NCI-H524 (cell line): ENCODE measurements around the gene FAM13A.
"Not testable (repeated sequence)": the region's sequence is repeated elsewhere in the genome, so short reads cannot be mapped to it uniquely, and the experiment has no call there.

Experiments
- DNase-seq, 2 experiments: peaks; one replicate each; lab custom pipeline; 2025; lab: John Stamatoyannopoulos, UW

FAM13A gene

DNA sequence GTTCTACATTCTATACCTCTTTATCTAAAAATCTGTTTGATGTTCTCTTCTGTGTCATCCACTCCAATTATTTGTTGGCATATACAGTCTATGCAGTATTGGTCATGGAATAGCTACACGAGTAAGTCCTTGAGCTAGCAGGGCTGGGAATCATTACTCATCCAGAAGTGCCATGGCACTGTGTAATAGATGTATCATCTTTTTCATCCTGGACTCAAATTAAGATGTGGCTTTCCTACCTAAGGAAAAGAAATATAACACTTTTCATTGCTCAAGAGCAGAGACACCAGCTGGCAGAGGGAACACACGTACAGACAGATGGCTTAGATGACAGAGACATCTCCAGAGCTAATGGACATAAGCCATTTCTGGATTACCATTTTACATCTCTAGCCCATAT lies 159.8 kb downstream of the FAM13A start:
- DNase-seq: peak; percentile 47 to 76

DNA sequence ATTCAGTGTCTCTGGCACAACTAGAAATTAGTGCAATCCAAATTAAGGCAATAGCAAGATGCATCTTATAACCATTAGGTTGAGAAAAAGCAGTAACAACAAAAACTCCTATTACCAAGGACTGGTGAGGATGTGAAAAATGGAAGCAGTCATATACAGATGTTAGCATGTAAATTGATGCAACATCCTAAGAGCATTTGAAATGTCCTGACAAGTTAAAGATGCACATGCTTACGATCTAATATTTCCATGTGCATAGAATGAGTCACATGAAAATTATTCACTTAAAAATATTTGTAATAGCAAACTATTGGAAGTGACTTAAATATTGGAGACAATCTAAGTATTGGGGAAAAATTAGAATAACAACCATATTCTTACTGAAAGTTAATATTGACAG lies 163.0 kb downstream of the FAM13A start:
- DNase-seq: no peak

DNA sequence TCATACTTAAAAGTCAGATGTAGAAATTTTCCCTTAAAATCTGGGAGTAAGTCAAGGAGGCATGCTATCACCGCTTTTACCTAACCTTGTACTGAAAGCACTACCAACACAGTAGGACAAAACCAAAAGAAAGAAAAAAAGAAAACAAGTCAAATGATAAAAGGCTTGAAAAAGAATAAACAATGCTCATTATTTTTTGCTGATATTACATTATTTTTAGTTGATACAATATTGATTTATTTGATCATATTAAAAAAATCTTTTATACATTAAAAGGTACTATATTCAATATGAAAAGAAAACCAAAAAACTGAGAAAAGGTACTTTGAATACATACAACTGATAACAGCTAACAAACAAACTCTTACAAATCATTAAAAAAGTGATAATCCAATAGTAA lies 164.3 kb downstream of the FAM13A start:
- no peak for DNase-seq

DNA sequence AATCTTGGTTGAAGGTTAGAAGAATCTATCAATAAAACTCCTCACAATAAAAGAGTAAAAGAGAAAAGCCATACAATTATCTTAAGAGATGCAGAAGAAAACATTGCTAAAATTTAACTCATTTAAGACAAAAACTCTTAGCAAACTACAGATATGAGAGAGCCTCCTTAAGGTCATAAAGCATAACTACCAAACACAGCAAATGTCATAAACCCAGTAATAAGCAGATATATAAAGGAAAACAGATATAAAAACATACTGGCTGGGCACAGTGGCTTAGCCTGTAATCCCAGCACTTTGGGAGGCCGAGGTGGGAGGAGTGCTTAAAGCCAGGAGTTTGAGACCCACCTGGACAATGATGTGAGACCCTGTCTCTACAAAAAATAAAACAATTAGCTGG lies 165.3 kb downstream of the FAM13A start:
- no peak for DNase-seq

DNA sequence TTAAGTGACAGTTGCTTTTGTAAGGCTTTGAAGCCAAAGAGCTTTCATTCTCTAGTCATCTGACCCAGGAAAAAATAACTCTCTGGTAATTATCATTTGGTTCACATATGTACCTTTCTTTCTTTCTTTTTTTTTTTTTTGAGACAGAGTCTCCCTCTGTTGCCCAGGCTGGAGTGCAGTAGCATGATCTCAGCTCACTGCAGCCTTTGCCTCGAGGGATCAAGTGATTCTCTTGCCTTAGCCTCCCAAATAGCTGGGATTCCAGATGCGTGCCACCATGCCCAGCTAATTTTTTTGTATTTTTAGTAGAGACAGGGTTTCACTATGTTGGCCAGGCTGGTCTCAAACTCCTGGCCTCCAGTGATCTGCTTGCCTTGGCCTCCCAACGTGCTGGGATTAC lies 169.6 kb downstream of the FAM13A start:
- not testable (repeated sequence) for DNase-seq

DNA sequence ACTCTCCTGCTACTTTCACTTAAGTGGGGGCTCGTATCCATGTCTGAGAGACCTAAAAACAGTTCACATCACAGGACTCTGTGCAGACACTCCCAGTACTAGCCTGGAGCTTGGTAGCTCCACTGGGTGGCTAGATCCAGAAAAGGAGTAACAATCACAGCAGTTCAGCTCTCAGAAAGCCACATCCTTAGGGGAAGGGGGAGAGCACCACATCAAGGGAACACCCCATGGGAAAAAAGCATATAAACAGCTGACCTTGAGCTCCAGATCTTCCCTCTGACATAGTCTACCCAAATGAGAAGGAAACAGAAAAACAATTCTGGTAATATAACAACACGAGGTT lies 175.8 kb downstream of the FAM13A start:
- DNase-seq: no peak

DNA sequence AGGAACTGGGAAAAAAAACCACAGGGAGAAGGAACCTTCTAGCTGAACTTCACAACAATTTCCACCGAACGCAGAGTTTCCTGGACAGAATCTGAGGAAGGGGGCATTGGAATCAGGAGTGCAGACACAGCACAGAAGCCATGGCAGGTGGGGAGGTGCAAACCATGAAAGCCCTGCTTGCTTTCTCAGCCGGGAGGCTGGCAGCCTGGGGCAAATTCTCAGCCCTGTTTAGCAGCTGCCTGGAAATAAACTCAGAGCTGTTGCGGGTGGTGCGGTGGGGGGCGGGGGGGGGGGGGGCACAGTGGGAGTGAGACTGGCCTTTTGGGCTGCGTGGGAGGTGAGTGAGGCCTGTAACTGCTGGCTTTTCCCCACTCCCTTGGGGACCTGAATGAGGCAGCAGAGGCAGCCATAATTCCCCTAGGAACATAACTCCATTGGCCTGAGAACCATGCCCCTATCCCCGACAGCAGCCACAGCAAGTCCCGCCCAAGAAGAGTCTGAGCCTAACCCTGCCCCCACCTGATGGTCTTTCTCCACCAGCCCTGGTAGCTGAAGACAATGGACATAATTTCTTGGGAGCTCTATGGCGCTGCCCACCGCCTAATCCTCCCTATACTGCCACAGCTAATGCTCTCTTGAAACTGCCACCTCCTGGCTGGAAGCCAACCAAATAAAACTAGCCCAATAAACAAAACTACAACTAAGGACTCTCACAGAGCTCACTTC lies 176.3 kb downstream of the FAM13A start:
- DNase-seq: peak in 1 of 2 experiments; percentile 4

DNA sequence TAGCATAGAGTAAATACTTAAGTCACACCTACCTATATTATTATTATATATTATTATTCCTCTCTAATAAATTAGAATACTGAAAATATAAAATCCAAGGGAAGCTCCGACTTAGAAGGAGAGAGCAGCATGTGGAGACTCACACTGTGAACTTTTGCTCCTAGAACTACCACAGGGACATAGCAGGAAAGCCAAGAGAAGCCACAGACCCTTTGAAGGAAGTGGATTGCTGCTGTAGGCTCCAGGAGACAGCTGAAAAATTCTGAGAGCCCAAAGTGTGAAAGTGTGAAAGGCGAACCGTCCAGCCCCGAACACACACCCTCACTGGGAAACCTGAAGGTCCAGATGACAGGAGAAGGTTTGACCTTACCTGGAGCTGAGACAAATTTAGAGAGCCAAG lies 177.0 kb downstream of the FAM13A start:
- DNase-seq: no peak

DNA sequence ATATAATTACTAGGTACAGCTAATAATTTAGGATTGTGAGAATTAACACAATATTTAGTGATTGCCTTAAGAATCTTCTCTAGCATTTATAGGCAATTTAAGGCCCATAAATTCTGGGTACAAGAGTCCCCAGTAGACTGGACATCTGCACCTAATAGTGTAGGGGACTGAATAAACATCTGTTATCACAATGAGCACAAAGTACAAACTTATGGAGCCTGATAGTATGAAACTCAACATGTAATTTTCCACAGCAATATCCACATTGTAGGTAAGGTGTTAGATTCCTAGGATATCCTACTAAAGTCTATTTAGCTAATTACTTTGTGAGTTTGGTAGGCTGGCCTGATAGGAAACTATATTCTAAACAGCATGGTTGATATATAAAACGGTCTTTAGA lies 178.3 kb downstream of the FAM13A start:
- DNase-seq: no peak

DNA sequence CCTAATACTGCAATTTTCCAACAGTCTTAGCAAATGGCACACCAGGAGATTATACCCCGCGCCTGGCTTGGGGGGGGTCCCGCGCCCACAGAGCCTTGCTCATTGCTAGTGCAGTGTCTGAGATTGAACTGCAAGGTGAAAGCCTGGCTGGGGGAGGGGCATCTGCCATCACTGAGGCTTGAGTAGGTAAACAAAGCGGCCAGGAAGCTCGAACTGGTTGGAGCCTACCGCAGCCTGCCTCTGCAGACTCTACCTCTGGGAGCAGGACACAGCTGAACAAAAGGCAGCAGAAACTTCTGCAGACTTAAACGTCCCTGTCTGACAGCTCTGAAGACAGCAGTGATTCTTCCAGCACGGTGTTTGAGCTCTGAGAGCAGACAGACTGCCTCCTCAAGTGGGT lies 186.6 kb downstream of the FAM13A start:
- no peak for DNase-seq

DNA sequence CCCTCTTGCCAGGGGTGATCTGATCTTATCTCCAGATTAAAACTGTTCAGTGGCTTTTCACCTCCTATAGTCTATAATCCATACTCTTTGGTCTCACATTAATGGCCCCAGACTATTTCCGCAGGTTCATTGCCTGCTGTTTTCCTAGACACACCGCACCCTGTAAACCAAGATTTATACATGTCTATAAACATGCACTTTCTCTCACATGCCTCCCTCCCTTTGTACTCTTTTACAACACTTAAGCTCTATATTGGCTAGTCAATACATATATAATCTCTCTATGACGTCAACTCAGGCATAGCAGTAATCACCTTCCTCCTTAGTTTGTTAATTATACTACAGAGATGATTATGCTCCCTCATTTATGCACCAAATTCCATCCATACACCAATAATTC lies 188.5 kb downstream of the FAM13A start:
- no peak for DNase-seq

DNA sequence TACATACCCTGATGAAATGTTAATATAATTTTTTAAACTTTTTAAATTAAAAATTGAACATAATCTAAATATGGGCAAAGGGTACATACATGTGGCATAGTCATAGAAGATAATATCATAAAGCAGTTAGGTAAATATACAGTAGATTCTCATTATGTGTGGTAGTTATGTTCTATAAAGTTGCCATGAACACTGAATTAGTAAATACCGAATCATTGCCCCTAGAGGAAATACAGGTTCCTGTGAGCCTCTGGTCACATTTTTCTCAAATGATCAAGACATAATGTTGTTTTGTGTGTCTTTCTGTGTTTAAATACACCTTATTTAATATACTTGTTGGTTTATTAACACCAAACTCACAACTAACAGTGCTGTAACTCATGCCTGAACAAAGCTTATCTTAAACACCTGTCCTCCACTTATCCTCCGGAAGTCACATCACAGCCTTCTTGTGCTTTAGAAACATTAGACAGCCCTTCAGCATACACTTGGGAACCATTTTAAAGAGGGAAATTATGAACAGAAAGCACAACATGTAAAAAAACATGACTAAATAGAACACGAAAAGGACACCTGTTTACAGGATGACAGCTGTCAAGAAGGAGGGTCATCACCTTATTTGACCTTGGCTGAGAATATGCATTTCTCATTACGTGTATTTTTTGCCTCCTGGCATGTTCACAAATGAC lies 190.0 kb downstream of the FAM13A start:
- DNase-seq: peak in 1 of 2 experiments; percentile 2

DNA sequence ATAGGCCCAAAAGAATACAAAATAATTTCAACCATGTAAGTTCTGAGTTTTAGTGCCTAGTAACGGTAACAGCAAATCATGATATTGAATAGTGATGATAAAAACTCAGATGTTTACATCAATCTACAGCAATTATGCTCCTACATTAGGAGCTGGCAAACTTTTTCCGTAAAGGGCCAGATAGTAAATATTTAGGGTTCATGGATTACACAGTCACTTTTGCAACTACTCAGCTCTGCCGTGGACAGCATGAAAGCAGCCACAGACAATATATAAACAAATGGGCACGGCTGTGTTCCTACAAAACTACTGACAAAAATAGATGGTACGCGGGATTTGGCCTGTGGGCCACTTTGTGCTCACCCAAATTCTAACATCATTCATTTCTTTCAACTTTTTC lies 191.5 kb downstream of the FAM13A start:
- DNase-seq: no peak

DNA sequence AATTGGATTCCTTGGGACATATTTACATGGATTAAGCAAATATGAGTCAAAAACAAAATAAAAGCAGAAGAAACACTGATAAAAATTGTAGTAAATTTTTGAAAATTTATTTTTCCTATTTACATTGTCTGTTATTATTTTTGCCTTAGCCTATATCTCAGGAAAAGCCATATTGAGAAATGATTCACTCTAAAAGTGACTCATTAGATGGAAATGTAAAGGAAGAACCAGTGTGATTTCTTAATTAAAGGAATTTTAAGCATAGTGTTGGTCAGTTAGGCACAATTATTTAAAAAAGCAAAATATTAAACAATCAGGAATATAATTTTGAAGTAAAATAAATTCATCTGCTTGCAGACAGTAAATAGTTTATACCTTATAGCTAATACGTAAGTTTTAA lies 191.9 kb downstream of the FAM13A start:
- no peak for DNase-seq

DNA sequence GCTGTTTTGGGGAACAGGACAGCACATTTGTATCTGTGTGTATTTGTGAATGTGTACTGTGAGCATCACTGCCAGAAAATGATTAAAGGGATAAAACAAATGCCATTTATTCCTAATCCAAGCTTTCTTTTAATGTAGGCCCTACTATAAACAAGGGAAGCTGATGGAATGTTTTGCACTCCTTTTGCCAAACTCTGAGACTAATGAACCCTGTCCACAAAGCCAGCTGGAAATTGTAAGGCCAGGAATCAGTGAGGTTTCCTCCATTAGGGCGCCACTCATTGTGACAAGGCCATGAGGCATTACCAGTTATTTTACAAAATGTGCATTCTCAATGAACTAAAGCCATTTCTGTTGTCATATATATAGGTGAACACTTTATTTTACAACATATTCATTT lies 196.4 kb downstream of the FAM13A start:
- no peak for DNase-seq

DNA sequence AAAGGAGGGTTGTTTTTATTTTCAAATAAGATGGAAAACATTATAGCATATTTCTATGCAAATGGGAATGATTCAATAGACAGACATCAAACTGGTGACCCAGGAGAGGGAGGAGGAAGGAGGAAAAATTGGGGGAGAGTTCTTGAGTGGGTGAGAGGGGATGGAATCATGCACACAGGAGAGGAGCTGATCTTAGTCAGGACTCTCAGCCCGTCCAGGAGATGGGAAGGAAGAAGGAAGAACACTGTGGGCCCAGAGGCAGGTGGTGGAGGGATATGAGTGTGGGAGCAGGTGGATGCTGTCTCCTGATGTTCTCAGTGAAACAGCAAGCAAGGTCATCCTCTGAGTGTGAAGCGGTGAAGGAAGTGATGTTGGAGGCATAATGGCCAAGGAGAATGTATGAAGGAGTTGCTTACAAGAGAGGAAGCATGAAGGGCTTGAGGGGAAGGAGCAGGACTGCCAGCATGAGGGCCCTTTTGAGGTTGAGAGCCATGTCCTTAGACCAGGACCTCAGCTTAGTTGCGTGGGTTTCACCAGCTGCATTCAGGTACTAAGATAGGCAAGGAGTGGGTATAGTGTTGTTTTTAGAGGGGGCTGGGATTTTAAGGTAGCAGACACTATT lies 197.7 kb downstream of the FAM13A start:
- no peak for DNase-seq

DNA sequence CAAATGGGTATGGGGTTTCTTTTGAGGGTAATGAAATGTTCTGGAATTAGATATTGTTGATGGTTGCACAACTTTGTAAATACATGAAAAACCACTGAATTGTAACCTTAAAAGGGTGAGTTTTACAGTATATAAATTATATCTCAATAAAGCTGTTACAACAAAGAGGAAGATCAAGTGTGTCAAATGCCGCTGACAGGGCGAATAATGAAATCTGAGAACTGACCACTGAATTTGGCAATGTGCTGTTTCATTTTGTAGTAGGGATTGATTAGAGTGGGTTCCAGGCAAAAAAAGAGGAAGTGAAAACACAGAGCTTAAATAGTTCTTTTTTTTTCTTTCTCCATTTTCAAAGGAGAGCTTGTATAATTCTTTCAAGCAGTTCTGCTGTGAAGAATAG lies 198.2 kb downstream of the FAM13A start:
- no peak for DNase-seq

DNA sequence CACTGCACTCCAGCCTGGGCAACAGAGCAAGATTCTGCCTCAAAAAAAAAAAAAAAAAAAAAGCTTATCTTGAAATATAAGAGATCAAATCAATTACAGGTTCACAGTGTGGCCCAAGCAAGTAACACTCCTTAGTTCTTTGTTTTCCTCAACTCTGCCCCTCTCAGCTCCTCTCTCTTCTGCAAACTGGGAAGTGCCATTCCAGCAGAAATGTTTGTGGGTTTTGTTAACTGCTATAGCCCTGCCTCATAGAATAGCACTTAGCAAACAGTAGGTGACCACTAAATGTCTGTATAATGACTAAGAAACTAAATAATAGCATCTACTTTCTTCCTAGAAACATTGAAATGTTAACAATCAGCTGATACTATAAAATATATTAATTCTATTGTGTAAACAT lies 199.4 kb downstream of the FAM13A start:
- DNase-seq: no peak

DNA sequence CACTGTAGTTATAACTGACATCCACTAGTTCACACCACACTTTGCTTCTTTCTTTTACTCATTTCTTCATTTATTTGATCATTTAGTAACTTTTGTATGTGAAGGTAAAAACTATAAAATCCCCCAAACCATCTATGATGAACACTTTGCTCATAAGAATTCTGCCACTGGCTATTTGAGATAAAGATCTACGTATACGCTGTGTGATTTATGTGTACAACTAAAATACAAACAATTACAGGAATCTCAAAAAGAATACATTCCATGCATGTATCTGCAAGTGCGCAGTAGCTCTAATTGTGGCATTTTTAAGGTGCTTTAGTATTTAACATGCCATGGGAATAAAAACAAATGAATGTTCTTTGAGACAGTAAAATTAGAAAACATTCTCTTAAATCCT lies 202.5 kb downstream of the FAM13A start:
- DNase-seq: no peak

DNA sequence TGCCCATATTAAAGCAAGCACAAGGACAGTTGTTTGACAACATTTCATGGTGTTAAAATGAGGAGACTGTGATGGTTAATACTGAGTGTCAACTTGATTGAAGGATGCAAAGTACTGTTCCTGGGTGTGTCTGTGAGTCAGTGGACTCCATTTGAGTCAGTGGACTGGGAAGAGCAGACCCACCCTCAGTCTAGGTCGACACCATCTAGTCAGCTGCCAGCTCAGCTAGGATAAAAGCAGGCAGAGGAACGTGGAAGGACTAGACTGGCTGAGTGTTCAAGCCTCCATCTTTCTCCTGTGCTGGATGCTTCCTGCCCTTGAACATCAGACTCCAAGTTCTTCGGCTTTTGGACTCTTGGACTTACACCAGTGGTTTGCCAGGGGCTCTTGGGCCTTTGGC lies 203.4 kb downstream of the FAM13A start:
- not testable (repeated sequence) for DNase-seq

DNA sequence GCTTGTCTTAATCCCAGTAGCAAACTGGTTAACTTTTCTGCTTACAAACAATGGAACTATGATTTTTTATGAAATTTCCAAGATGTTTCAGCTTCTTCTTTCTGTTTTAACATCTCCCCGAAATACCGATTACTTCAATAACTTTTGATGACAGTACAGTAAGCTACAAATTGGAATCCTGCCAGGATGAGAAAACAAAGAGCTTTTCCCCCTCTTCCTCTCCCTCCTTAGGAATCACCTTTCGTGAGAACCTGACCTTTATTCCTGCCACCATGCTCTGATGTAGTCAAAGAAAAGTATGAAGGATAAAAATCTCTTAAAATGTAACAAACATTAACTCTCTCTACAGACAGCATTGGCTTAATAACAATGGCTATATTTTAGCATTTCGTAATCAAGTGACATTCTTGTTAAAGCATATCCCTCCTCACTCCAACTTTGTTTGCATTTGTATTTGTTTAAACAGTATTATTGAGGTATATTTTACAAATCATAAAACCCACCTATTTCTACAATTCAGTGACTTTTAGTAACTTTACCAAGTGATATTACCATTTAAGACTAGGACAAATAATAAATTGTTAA lies 210.7 kb downstream of the FAM13A start:
- no peak for DNase-seq

DNA sequence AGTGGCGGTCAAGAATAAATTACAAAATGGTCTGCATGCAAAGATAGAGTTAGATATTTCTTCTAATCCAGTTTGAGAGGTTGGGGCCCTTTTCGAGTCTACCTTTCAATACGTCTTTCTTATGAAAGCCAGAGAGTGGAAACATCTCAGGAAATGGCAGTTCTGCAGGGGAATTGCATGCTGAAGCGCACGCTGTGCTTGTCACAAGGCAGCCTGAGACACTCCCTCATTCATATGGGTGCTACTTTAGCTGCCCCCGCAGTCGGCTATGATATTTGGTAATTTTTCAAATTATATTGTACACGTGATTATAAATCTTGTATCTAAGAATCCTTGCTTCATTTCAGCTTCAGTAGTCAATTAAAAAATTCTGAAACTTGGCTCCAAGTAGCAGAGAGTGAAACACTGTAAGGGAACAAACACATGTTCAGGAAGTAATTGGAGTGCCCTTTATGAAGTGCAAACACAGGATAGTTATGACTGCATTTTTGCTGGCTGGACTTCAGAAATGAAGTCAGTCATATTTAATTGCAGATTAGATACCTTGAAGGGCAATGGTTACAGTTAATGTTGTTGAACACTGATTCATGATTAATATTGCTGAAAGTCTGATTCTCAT lies 213.8 kb downstream of the FAM13A start:
- DNase-seq: no peak

DNA sequence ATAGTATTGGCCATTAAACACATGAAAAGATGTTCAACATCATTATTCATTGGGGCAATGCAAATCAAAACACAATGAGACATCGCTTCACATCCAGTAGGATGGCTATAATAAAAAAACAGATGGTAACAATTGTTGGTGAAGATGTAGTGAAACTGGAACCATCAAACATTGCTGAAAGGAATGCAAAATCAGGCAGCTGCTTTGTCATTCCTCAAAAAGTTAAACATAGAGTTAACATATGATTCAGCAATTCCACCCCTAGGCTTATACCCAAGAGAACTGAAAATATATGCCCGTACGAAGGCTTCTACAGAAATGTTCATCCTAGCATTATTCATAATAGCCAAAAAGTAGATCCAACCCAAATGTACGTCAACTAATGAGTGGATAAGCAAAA lies 215.3 kb downstream of the FAM13A start:
- DNase-seq: no peak
